GM19372 (cell line): ENCODE measurements around the gene COL18A1.
"Not testable (repeated sequence)": the region's sequence is repeated elsewhere in the genome, so short reads cannot be mapped to it uniquely, and the experiment has no call there.

Experiments used
- ATAC-seq: cut with Tn5 transposase; IDR thresholded peaks from one replicate; pipeline ENCODE4 v1.9.1; 2021; ENCODE audit warnings: mild to moderate bottlenecking, low read depth, moderate library complexity; ENCODE audit not compliant: unreplicated experiment

COL18A1 gene

DNA sequence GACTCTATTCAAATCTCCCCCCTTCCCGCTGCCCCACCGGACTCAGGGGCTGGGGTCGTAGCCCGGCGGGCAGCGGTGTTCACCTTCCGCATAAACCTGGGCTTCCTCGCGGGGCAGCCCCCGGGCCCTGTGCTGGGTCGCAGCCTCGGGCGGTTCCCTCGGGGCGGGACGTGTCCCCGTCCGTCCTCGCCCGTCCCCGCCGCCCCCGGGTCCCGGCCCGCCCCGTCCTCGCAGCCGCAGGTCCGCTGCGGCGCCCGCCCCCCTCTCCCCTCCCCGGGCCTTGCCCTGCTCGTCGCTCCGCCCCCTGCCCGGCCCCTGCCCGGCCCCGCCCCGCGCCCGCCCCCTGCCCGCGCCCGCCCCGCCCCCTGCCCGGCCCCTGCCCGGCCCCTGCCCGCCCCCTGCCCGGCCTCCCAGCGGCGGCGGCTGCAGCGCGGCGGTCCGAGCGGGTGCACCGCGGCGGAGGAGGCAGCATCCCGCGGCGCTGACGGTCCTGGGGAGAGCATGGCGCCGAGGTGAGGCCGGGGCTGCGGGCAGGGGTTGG lies at the start of gene COL18A1:
Gene COL18A1 (plus strand): TSS at position 436 of the 541 bp plus-strand sequence. CDS start 66 bp downstream, at position 502.
- no peak for ATAC-seq

DNA sequence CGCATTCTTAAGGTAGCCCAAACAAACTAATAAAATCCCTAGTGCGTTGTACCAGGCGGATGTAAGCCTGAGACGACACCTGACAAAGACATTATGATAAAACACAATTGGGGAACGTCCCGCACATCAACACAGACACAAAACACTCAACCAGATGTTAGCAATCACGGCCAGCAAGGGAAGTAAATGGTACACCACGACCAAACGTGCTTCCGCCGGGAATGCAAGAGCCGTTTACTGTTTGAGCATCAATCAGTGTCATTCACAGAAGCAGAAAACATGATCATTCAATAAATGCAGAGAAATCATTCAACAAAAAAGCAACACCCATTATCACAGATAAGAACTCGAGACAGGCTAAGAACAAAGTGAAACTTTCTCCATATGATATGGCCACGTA lies 49.4 kb upstream of the COL18A1 start:
- ATAC-seq, result no peak

DNA sequence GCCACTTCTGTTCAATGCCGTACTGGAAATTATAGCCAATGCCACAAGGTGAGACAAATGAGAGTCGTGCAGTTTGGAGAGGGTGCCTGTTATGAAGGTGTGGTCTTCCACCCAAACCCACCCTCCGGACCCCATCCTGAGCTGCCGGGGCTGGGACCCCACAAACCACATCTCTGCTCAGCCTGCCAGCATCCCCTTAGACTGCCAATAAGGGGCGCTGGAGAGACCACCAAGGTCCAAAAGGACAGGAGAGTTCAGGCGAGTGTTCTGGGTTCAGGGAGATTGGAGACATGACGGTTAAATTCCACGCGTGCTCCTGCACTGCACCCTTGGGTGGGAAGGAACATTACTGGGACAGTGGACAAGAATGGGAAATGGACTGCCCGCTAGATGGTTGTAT lies 48.7 kb upstream of the COL18A1 start:
- ATAC-seq, result no peak

DNA sequence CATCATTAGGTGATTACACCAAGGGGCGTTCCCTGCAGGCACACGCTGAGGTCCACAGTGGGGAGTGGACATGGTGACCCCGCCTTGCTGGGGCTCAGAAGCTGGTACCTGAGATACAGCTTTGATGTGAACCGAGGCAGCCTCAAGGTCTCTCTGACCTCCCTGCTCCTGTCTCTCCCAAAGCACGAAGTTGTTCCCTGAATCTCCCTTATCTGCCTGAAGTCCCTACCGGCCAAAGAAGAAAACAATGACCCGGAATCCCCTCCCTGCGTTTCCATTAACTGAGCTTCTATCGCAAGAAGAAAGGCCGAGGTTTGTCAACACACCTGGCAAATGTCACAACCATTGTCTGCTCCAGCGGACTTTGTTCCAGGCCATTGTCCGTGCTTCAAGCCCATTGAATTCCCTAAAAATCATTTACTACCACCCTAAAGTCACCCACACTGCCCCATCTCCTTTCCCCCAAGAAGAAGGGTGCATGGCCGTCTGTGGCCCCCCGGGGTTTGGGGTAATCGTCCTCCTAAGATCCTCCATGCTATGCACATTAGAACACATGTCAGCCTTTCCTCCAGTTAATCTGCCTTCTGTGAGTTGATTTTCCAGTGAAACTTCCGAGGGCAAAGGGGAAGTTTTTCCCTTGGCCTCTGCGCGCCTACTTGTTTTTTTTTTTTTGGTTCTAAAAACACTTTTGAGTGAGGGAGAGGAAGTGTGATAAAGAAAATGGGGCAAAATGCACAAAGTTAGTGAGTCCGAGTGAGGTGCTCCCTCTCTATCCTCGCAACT lies 48.1 kb upstream of the COL18A1 start:
- ATAC-seq, result no peak

DNA sequence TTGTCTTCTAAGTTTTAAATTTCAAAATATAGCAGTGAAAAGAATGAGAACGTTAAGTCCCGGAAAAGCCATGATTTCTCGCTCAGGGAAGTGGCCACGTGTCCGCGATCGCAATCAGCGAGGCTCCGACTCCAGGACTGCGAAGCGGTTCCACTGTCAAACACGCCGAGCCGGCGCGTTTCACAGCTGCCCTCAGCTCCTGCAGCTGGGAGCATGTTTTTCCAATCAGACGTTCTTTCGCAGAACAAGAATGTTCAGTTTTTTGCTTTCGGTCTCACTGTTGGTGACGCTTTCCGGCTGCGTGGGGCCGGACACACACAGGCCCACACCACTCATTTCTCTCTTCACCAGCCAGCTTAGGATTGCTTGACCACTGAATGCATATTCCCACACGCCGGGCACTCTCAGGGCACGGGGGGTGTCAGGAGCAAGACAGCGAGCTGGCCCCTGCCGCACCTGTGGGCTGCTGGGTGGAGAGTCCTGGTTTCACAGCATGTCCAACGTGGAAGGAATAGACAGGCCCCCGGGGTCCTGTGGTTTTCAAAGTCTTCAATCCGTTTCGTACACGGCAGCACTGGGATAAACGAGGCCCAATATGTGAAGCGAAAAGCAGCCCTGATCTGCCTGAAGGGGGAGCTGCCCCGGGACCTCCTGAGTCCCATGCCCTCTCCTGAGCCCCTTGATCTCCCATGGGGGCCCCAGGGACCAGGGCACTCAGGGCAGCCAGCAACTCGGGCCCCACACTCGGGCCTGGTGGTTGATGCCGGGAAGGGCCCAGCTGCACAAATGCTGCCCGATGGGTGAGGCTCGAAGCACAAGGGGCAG lies 47.3 kb upstream of the COL18A1 start:
- no peak for ATAC-seq

DNA sequence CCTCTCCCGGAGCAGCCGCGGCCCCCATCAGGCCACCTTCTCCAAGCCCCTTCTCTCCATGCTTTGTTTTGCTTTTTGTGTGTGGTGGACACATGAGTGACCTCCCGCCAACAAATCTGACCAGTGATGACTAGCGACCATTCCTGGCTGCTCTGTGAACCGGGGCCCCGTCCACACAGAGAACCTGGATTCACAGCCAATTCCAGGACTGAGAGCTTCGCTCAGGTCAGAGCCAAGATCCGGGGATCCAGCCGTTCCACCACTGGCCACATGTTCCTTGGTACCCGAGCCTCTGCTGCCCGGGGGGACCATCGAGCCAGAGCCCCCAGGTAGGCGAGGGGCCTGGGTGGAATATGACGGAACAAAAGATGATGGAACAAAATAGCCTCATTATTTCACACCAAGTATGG lies 46.7 kb upstream of the COL18A1 start:
- ATAC-seq, result no peak

DNA sequence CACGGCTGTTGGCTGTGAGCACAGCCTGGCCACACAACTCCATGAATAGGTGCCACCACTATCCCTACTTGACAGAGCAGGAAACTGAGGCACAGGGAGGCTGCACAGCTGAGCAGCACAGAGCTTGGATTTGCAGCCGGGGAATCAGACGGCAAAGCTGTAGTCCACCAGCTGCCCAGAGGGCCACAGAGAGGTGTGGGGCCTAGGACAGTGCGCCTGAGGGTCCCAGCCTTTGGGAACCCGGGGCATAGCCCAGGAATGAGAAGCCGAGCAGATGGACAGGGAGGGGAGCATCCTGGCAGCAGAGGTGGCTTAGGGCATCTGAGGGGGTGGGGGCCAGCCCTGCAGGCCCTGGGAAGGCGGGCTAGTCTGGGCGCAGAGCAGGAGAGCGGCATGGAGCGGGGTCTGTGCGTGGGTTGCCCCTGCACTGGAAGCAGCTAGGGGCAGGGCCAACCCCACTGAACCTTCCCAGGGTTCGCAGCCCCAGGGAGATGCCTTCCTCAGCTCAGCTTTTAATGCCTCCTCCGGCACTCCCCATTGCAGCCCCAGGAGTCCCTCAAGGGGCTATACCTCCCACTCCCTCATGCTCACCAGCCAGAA lies 46.2 kb upstream of the COL18A1 start:
- ATAC-seq, result no peak

DNA sequence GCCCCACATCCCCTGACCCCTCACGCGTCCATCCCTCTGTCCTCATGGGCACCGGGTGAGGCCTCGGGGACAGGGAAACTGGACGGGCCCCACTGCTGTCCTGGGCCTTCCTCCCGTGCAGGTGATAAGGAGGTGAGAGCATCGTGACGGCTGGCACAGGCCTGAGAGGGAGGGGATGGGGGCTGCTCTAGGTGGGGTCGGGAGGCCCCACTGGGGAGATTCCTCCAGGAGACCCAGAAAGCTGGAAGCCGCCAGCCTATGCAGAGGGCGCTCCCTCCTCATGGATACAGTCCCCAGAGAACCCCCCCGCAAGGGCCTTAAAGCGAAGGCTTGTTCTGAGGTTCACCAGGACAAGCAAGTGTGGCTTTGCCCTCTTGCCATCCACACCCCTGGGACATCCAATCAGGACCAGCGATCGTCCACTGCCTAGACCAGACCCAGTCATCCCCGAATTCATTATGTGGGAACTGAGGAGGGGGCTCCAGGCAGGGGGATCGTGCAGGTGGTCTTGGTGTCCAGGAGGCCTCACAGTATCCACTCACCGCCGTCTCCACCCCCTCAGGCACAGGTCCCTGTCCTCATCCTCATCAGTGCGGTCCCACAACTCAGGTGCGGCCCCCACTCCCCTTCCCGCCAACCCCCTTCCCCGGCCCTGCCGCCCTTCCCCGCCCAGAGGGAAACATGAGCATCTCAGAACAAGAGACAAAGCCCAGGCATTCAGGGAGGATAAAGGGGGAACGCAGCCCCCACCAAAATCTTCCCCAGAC lies 45.3 kb upstream of the COL18A1 start:
- ATAC-seq, result no peak

DNA sequence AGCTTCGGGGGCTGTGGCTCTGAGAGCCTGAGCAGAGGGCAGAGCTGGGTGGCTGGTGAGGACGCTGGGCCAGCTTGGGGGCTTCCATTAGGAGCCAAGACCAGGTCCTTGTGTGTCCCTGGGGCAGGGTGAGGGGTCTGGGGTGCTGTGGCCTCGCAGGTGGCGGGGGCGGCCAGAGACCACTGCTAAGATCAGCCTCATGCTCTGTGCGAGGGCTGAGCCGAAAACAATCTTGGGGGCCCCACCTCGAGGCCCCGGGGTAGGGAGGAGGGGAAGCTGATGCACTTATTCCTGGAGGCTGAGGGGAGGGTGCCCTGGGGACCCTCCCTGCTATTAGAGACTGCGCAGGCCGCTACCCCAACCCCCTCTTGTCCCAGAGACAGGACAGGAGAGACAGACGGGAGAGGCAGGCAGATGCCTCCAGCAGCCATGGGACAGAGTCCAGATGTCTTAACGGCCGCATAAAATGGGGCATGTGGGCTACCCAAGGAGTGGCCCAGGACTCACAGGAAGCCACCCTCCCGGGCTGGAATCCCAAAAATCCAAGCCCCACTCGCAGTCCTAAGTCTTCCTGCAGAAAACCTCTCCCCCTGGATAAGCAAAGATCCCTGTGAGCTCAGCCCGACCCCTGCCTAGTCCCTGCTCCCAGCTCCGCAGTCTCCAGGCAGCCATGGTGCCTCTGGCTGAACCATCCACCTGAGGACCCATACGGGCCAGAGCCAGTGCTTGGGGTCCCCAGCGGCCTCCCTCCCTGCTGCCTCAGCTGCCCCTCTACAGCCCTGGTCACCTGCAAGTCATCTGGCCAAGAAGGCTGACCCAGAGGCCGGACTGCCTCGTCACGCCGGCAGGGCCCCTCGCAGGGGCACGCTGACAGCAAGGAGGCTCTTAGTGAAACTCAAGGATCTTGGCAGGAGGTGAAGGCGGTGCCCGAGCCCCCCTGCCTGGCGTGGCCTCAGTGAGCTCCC lies 43.6 kb upstream of the COL18A1 start:
- no peak for ATAC-seq

DNA sequence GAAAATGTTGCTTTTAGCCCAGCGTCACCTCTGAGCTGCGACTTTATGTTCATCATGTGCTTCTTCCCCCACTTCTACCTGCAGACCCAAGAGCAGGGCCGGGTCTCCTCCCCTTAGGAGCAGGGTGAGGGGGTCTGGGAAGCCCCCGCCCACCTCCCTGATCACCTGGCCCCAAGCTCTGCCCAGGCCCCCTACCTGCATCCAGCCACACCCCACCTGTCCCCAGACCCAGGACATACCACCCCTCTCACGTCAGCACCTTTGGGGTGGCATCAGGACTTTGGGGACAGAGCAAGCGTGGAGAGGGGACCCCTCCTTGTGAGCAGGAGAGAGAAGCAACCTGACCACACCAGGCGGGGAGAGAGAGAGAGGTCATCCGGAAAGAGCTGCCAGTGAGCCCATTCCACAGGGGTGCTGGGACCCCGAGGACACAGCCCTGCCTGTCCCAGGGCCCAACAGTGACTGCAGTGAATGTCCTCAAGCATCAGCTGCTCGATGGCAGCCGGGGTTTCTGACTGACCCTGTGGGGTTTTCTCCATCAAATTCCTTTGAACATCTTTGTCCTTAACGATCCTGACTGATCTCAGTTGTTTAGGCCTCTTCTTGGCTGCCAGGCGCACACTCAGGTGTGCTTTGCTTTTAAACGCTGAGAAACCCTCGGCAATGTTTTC lies 42.8 kb upstream of the COL18A1 start:
- ATAC-seq, result no peak

DNA sequence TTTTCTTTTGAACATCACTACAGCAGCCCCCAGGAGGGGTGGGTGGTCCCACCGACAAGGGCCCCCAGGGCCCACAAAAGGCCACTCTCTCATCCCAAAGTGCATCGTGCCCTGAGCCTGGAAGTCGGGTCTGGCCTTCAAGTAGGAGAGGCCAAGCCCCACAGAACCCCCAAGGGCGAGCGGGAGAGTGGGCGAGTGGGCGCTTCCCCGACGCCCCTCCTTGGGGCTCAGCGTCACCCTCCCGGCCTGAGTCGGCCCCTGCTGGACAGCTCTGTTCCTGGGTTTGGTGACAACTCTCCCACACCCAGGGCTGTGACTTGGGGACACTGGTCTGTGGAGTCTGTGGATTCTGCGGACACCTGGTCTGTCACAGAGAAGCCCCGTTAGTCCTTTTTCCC lies 42.2 kb upstream of the COL18A1 start:
- ATAC-seq, result no peak

DNA sequence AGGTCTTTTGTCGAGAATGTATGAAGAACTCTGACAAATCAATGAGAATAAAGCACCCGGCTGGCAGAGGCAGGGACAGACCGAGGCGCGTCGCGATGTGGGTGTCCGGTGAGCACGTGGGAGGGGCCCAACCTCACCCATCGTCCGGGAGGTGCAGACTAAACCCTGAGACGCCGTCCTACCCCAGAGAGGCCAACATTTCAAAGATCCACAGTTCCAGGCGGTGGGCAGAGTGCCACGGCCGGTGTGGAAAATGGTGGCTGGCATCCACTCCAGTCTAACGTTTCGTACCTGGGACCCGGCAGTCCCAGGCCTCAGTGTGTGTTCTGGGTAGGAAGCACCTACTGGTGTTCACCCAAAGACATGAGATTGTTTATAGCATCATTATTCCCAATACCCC lies 41.7 kb upstream of the COL18A1 start:
- ATAC-seq, result not testable (repeated sequence)

DNA sequence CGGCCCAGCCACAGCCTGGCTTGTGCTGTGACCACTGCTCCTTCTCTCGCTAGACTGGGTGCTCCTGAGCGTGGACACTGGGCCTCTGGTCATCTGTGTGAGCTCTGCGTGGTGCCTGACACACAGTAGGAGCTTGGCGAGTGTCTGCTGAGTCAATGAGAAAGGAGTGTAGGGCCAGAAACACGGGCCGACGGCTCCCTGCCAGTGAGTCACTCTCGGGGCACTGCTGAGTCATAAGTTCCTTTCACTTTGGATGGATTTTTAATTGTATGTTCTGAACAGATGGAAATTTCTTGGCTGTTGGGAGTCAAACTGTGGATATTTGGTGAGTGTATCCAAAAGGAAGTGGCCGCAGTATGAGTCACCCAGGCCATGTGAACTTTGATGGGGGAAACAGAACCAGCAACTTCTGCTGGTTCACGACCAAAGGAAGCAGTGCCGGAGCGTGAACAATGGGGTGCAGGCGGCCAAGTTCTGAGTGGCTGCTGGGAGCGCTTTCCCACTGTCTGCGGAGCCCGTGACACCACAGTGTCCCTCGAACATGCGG lies 41.0 kb upstream of the COL18A1 start:
- no peak for ATAC-seq

DNA sequence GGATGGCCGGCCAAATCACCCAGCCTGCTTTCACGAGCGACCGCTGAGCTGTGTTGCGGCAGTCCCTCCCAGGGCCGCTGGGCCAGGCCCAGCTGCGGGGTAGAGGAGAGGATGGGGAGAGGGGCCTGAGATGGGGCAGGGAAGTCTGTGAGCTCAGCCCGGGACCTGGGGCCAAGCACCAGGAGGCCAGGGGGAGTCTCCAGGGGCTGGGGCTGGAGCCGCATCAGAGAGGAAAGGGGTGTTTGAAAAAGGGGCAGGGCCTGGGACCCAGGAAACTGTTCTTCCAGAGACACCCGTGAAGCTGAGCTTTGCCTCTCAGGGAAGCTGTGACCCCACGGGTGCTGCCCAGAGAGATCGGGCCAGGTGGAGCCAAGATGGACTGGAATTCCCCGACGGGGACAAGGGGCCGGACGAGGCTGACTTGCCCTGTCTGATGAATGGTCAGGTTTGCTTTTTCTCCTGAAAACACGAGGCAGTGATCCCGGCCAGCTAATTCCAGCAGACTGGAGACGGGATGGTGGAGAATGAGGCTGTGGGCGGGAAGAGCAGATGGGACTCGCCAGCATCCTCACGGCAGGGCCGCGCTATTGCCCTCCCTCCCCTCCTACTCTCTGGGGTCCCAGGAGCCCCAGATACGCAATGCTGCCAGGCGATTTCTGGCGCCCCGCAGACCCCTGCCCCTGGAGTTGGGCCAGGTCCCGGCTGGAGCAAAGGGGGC lies 40.3 kb upstream of the COL18A1 start:
- no peak for ATAC-seq

DNA sequence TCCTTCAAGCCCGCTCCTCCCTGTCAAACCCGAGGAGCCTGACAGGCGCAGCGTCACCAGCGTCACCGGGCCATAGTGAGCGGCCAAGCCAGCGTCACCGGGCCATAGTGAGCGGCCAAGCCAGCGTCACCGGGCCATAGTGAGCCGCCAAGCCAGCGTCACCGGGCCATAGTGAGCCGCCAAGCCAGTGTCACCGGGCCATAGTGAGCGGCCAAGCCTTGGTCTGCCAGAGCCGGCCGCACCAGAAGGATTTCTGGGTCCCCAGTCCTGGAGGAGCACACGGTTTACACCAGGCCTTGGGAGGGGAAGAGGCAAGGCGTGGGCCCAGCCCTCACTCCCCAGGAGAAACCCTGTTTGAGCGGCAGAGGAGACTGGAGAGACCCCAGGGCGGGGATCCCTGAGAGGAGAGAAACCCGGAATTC lies 39.8 kb upstream of the COL18A1 start:
- ATAC-seq, result no peak

DNA sequence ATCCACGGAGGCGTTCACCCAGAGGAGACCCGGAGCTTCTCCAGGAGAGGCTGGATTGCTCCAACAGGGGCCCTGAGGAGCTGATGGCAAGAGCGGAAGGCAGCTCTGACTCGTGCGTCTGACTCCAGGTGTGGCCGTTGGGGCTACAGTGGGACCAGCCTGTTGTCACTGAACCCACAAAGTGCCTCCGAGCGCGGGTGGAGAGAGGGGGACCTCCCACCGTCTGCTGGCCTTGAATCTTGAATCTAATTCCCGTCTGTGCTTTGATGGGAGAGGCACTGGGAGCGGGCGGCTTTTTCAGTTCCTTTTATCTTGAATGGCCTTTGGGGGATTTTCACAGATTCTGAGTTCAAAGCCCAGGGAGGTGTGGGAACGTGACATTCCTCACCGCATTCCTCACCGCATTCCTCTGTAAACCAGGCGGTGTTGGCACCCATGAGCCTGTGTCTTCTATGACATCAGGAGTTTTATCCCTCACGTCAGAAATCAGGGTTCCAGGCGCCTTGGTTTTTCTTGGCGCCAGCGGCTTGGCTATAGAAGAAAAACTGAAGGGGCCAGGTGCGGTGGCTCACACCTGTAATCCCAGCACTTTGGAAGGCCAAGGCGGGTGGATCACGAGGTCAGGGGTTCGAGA lies 39.2 kb upstream of the COL18A1 start:
- ATAC-seq, result no peak

DNA sequence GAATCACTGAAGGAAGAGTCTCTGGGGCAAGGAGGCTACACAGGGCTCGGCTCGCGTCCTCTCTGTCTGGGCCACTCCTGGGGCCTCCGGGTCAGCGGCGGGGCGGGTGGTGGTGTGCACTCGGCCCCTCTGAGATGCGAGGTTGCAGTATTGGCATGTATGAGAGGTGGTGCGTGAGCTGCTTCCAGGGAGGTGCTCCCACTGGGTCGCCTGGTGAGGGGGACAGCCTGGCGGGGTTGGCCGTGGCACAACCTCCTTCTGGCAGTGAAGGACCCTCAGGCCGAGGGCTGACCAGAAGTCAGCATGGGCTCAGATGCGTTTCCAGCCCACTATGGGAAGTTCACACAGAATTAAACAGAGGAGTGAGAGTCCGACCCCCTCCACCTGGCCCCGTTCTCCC lies 38.5 kb upstream of the COL18A1 start:
- ATAC-seq, result no peak
